GM12875 (cell line): Measurements from ENCODE around the gene USP3.

ENCODE experiments used
- H3K4me3 ChIP-seq: one replicate; pipeline ENCODE4 v1.5.1; 2011; ENCODE audit warnings: low read depth, low read length, control low read depth
- CTCF ChIP-seq: IDR thresholded peaks from 2 replicates; pipeline ENCODE4 v1.5.1; 2011; ENCODE audit warnings: low read depth, mild to moderate bottlenecking, control low read depth, inconsistent platforms, low read length, moderate library complexity, borderline replicate concordance; ENCODE audit not compliant: insufficient read depth

USP3 gene

GRCh38 chr15:63491116-63491827 is 13.1 kb upstream of the USP3 start:
- H3K4me3 ChIP-seq: no peak overlapping the region
- TF ChIP-seq CTCF: no peak

- no peak overlapping the region for H3K4me3 ChIP-seq
- TF ChIP-seq CTCF: no peak
These were observed 12.4 kb upstream of the USP3 start for GRCh38 chr15:63491979-63492378.

- TF ChIP-seq CTCF: no peak
- H3K4me3 ChIP-seq: no peak overlapping the region
These were observed 11.8 kb upstream of the USP3 start for GRCh38 chr15:63492541-63493077.

GRCh38 chr15:63493436-63493835 is 11.0 kb upstream of the USP3 start:
- no peak for TF ChIP-seq CTCF
- H3K4me3 ChIP-seq: no peak overlapping the region

GRCh38 chr15:63494408-63494807 is 10.0 kb upstream of the USP3 start:
- TF ChIP-seq CTCF: no peak
- no peak overlapping the region for H3K4me3 ChIP-seq

- TF ChIP-seq CTCF: no peak
These were observed 9.1 kb upstream of the USP3 start for GRCh38 chr15:63495343-63495742.

GRCh38 chr15:63495780-63496488 is 8.5 kb upstream of the USP3 start:
- TF ChIP-seq CTCF: no peak
- no peak overlapping the region for H3K4me3 ChIP-seq

More at GRCh38 chr15:63495343-63495742, 9.1 kb upstream of the USP3 start:
- no peak overlapping the region for H3K4me3 ChIP-seq
